Peyer's patch (tissue), 4 donors: ENCODE measurements around the gene GRID2.

Experiments used
- POLR2A ChIP-seq, 2 donors: fragments of 450-650 bp; IDR thresholded peaks; one replicate each; pipeline ENCODE4 v1.5.1; 2017; ENCODE audit warnings: antibody characterized with exemption in 2 of 2, mild to moderate bottlenecking in 2 of 2, moderate library complexity in 2 of 2
- TF ChIP-seq, protein P1 (sequence below), 6 experiments: fragments of 450-650 bp in 4 of 6; fragments of 200-600 bp in 2 of 6; sonication (generic) in 1 of 6; IDR thresholded peaks; one replicate each; pipeline ENCODE4 v1.5.1; 2017 to 2019; ENCODE audit warnings: antibody characterized with exemption in 6 of 6, mild to moderate bottlenecking in 3 of 6, moderate library complexity in 1 of 6

DNA sequence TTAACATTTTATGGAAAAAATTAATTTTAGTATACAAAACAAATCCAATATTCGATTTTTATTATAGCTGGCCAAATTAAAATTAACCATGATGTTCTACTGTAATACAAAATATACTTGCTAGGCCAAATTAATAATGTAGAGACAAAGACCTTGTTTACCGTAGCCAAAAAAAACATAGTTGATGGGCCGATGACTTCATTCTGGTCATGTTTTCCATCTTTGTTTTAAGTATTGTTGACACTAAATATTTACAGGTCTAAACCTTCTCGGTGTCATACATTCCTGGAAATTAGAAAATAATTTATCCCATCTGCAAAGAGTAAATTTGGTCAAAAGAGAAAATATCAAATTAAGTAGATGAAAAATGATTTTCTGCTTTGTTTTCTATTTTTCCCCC, 698.5 kb downstream of the GRID2 start:
- TF ChIP-seq, protein P1, sequence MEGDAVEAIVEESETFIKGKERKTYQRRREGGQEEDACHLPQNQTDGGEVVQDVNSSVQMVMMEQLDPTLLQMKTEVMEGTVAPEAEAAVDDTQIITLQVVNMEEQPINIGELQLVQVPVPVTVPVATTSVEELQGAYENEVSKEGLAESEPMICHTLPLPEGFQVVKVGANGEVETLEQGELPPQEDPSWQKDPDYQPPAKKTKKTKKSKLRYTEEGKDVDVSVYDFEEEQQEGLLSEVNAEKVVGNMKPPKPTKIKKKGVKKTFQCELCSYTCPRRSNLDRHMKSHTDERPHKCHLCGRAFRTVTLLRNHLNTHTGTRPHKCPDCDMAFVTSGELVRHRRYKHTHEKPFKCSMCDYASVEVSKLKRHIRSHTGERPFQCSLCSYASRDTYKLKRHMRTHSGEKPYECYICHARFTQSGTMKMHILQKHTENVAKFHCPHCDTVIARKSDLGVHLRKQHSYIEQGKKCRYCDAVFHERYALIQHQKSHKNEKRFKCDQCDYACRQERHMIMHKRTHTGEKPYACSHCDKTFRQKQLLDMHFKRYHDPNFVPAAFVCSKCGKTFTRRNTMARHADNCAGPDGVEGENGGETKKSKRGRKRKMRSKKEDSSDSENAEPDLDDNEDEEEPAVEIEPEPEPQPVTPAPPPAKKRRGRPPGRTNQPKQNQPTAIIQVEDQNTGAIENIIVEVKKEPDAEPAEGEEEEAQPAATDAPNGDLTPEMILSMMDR (IDR thresholded peaks at IDR 0.05): no peak
- TF ChIP-seq POLR2A (IDR thresholded peaks at IDR 0.05): no peak
